H1 (cell line): Measurements from ENCODE around the gene SLC37A3. TPM values are rescaled to one million over a fixed set of nuclear protein-coding genes. Genes with fewer than 3 reads are reported as not detected.

Source experiments
- BRCA1 ChIP-seq: IDR thresholded peaks from 2 replicates; pipeline ENCODE4 v1.6.1; 2012; ENCODE audit warnings: low read depth, low read length, improper control_type of control experiment
- HDAC2 ChIP-seq, 2 experiments: fragments of 300-600 bp in 1 of 2; sonication (generic) in 1 of 2; IDR thresholded peaks; 2 replicates each; pipeline ENCODE4 v1.6.1; 2011 to 2012; ENCODE audit warnings: low read depth in 2 of 2, low read length in 2 of 2, mild to moderate bottlenecking in 2 of 2, moderate library complexity in 2 of 2, borderline replicate concordance in 1 of 2, inconsistent platforms in 1 of 2
- RFX5 ChIP-seq: IDR thresholded peaks from 2 replicates; pipeline ENCODE4 v1.6.1; 2011; ENCODE audit warnings: low read depth, low read length, improper control_type of control experiment, borderline replicate concordance
- polyA plus RNA-seq, 7 experiments: library from polyadenylated mRNA; depleted of rRNA in 3 of 7; stranded (reverse) in 5 of 7; unstranded in 2 of 7; fragments of >200 nt in 5 of 7; fragments of 200-250 nt in 2 of 7; gene quantifications; 1 replicate in 5 of 7; 2 replicates in 1 of 7; 4 replicates in 1 of 7; pipeline versions ENCODE4 v1.2.1 to v1.2.3, GENCODE V29; 2011 to 2013; ENCODE audit warnings: missing spikeins in 2 of 7, mixed read lengths in 2 of 7
- total RNA-seq: library from RNA; stranded (reverse); fragmentation: NEBNext Ultra II Directional; extraction: Animal tissue kit (Norgen Biotek cat#: 25700); gene quantifications from 2 replicates; pipeline ENCODE4 v1.2.1, GENCODE V29; 2021

Gene SLC37A3
- total and polyA plus RNA-seq, 2 of the 8 experiments (the other 6 are each of a cell fraction or from before 2014, with no cell fraction given): 58.2 to 71.0 TPM

- TF ChIP-seq HDAC2 (IDR thresholded peaks at IDR 0.05; ENCODE audit: borderline replicate concordance in 1 of 2, low read depth in 2 of 2, low read length in 2 of 2) (no peak), RFX5 (no peak), BRCA1 (no peak)
Observed at GRCh38 chr7:140390034-140390433, 8.3 kb downstream of the SLC37A3 start (continued).
